IMR-90 (cell line): ENCODE measurements around the gene TMEM127. TPM values are rescaled to one million over a fixed set of nuclear protein-coding genes. Genes with fewer than 3 reads are reported as not detected.

Experiments
- ATAC-seq: fragments of 200-7000 bp; cut with Tn5 transposase; 2 replicates; pipeline ENCODE4 v1.9.1; 2020; ENCODE audit warnings: low read depth, mild to moderate bottlenecking, moderate library complexity
- BruUV-seq: library from RNA; stranded (reverse); fragments of 400-500 nt; replicated peaks from 2 replicates; lab custom pipeline; 2021; lab: Mats Ljungman, UMichigan
- CTCF ChIA-PET: fragments of 300-600 bp; formaldehyde crosslinking; extraction: SDS; loops from one replicate; lab custom pipeline; 2021; ENCODE audit warnings: antibody characterized with exemption; lab: Yijun Ruan, JAX
- POLR2A ChIA-PET: fragments of 300-600 bp; sonication (Branson Sonifier 250); formaldehyde crosslinking; loops from one replicate; lab custom pipeline; 2022; ENCODE audit warnings: antibody characterized with exemption; ENCODE audit not compliant: unreplicated experiment; lab: Charles Lee
- DNase-seq: peaks from one replicate; pipeline ENCODE4 v3.0.0; 2013
- H2AFZ ChIP-seq: replicated peaks from 2 replicates; pipeline ENCODE3; 2013; ENCODE audit warnings: low read length, mild to moderate bottlenecking; ENCODE audit not compliant: poor library complexity
- H2AK5ac ChIP-seq: 2 replicates; pipeline ENCODE4 v1.6.1; 2013; ENCODE audit warnings: low read depth, low read length, inconsistent platforms
- H2AK9ac ChIP-seq: replicated peaks from 2 replicates; pipeline ENCODE3; 2013; ENCODE audit warnings: mild to moderate bottlenecking, low read depth, low read length, moderate library complexity; ENCODE audit not compliant: poor library complexity
- H2BK120ac ChIP-seq: 2 replicates; pipeline ENCODE4 v1.6.1; 2013; ENCODE audit warnings: low read depth, low read length, inconsistent platforms
- H2BK15ac ChIP-seq: 3 replicates; pipeline ENCODE4 v1.6.1; 2013; ENCODE audit warnings: low read depth, low read length, inconsistent platforms
- H2BK20ac ChIP-seq: 2 replicates; pipeline ENCODE4 v1.6.1; 2013; ENCODE audit warnings: low read depth, mild to moderate bottlenecking, inconsistent platforms, low read length, moderate library complexity
- H2BK5ac ChIP-seq: 2 replicates; pipeline ENCODE4 v1.6.1; 2013; ENCODE audit warnings: mild to moderate bottlenecking, low read depth, low read length, inconsistent platforms; ENCODE audit not compliant: poor library complexity, severe bottlenecking
- H3K14ac ChIP-seq: replicated peaks from 2 replicates; pipeline ENCODE4 v1.6.1; 2013; ENCODE audit warnings: low read depth, low read length, inconsistent platforms
- H3K18ac ChIP-seq: 2 replicates; pipeline ENCODE4 v1.6.1; 2013; ENCODE audit warnings: low read depth, low read length, control low read depth
- H3K23ac ChIP-seq: 2 replicates; pipeline ENCODE4 v1.6.1; 2013; ENCODE audit warnings: low read depth, low read length, inconsistent platforms
- H3K27ac ChIP-seq: 2 replicates; pipeline ENCODE4 v1.5.1; 2013; ENCODE audit warnings: mild to moderate bottlenecking, control low read depth, low read length; ENCODE audit not compliant: insufficient read depth
- H3K27me3 ChIP-seq: 2 replicates; pipeline ENCODE4 v1.6.1; 2013; ENCODE audit warnings: low read length; ENCODE audit not compliant: control insufficient read depth, insufficient read depth
- H3K36me3 ChIP-seq: 2 replicates; pipeline ENCODE4 v1.6.1; 2013; ENCODE audit warnings: low read length, mixed read lengths; ENCODE audit not compliant: control insufficient read depth, insufficient read depth
- H3K4ac ChIP-seq: 2 replicates; pipeline ENCODE4 v1.6.1; 2013; ENCODE audit warnings: low read depth, low read length, inconsistent platforms
- H3K4me1 ChIP-seq: 2 replicates; pipeline ENCODE4 v1.6.1; 2013; ENCODE audit warnings: low read length, mixed read lengths; ENCODE audit not compliant: control insufficient read depth, insufficient read depth
- H3K4me2 ChIP-seq: 2 replicates; pipeline ENCODE4 v1.6.1; 2013; ENCODE audit warnings: low read depth, mild to moderate bottlenecking, control low read depth, low read length, moderate library complexity
- H3K4me3 ChIP-seq: 2 replicates; pipeline ENCODE4 v1.5.1; 2013; ENCODE audit warnings: low read depth, mild to moderate bottlenecking, control low read depth, low read length, moderate library complexity; ENCODE audit not compliant: insufficient read depth
- H3K56ac ChIP-seq: 2 replicates; pipeline ENCODE4 v1.6.1; 2013; ENCODE audit warnings: low read length, inconsistent platforms; ENCODE audit not compliant: insufficient read depth; ENCODE audit errors: extremely low read depth
- H3K79me1 ChIP-seq, 2 experiments: 2 replicates each; pipeline ENCODE4 v1.6.1; 2013; ENCODE audit warnings: low read length in 2 of 2, inconsistent platforms in 1 of 2, low read depth in 1 of 2
- H3K9ac ChIP-seq: 2 replicates; pipeline ENCODE4 v1.6.1; 2013; ENCODE audit warnings: low read depth, low read length, control low read depth
- H3K9me1 ChIP-seq: 2 replicates; pipeline ENCODE4 v1.6.1; 2013; ENCODE audit warnings: low read length, inconsistent platforms; ENCODE audit not compliant: insufficient read depth
- H3K9me3 ChIP-seq: 2 replicates; pipeline ENCODE4 v1.6.1; 2013; ENCODE audit warnings: low read length; ENCODE audit not compliant: control insufficient read depth, insufficient read depth
- H4K20me1 ChIP-seq: 2 replicates; pipeline ENCODE4 v1.6.1; 2013; ENCODE audit warnings: low read length, inconsistent platforms; ENCODE audit not compliant: insufficient read depth
- H4K5ac ChIP-seq: 2 replicates; pipeline ENCODE4 v1.6.1; 2013; ENCODE audit warnings: mild to moderate bottlenecking, low read depth, low read length, control low read depth
- H4K8ac ChIP-seq, 2 experiments: 2 replicates each; pipeline ENCODE4 v1.6.1; 2013; ENCODE audit warnings: low read depth in 2 of 2, low read length in 2 of 2, control low read depth in 1 of 2, inconsistent platforms in 1 of 2
- H4K91ac ChIP-seq: 2 replicates; pipeline ENCODE4 v1.6.1; 2013; ENCODE audit warnings: low read depth, low read length, inconsistent platforms; ENCODE audit not compliant: insufficient read depth
- CHD1 ChIP-seq: IDR thresholded peaks from 2 replicates; pipeline ENCODE4 v1.6.1; 2012; ENCODE audit warnings: low read depth, low read length, improper control_type of control experiment
- NFE2L2 ChIP-seq: fragments of 150-350 bp; IDR thresholded peaks from 2 replicates; pipeline ENCODE4 v1.6.1; 2016; ENCODE audit warnings: low read depth, mild to moderate bottlenecking, low read length
- RCOR1 ChIP-seq: IDR thresholded peaks from 2 replicates; pipeline ENCODE4 v1.6.1; 2012; ENCODE audit warnings: mild to moderate bottlenecking, low read length, improper control_type of control experiment; ENCODE audit not compliant: insufficient replicate concordance
- RFX5 ChIP-seq: IDR thresholded peaks from 2 replicates; pipeline ENCODE4 v1.8.0; 2012; ENCODE audit warnings: low read depth, mild to moderate bottlenecking, low read length, moderate library complexity
- USF2 ChIP-seq: fragments of 150-350 bp; IDR thresholded peaks from 2 replicates; pipeline ENCODE4 v1.6.1; 2017; ENCODE audit warnings: mild to moderate bottlenecking, antibody characterized with exemption, low read length, low read depth
- WGBS, 2 experiments: methylation state at CpG; one replicate each; pipeline versions ENCODE4 v1.1.5 to v1.1.7; 2013; ENCODE audit warnings: missing lambda C conversion rate in 2 of 2; ENCODE audit not compliant: insufficient read length in 1 of 2; ENCODE audit errors: extremely low coverage in 2 of 2; 5-methylcytosine and 5-hydroxymethylcytosine counted together
- dilution Hi-C: fragments of 300-500 bp; cut with HindIII; formaldehyde crosslinking; loops from one replicate; pipeline ENCODE4 v1.14.3; 2018; ENCODE audit warnings: low sequenced_read_pairs; ENCODE audit not compliant: unreplicated experiment
- in situ Hi-C: fragments of 300-500 bp; cut with MboI; formaldehyde crosslinking; loops from 3 replicates; pipeline ENCODE4 v1.14.3; 2019; ENCODE audit warnings: low sequenced_read_pairs, inconsistent platforms, mixed read lengths
- intact Hi-C: fragments of 100-400 bp; cut with micrococcal nuclease; formaldehyde crosslinking; loops from 2 replicates; pipeline ENCODE4 v1.10.0; 2022
- polyA plus RNA-seq, 3 experiments: library from polyadenylated mRNA; depleted of rRNA; stranded (reverse); fragments of >200 nt; gene quantifications; 2 replicates each; pipeline ENCODE4 v1.2.3, GENCODE V29; 2012; ENCODE audit warnings: low replicate concordance in 1 of 3
- total RNA-seq: library from RNA; depleted of rRNA; stranded (reverse); fragments of >200 nt; gene quantifications from 2 replicates; pipeline ENCODE4 v1.2.3, GENCODE V29; 2012

The TMEM127 gene
- total and polyA plus RNA-seq, 2 of the 4 experiments (the other 2 are of a cell fraction), result 35.7 to 47.6 TPM

DNA sequence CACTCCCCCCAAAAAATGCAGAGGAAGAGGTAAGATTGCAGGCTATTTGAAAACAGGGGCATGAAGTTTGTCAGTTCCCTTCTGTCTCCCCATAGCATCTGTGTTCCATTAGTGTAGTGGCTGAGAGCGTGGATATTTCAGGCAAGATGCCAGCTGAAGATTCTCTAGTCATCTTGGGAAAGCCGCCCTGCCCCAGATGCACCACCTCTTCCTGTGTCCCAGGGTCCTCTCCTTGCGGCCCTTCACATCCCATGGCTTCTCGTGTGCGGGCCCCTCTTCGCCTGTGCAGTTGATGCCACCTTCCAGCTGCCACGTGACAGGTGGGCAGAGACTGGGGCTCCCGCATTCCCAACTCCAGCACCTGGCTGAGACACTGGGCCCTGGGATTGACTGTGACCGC, 16.1 kb downstream of the TMEM127 start:
- peak overlapping the region; percentile 68 for H2AK9ac ChIP-seq
- H3K79me1 ChIP-seq, result peaks cover 7 to 23% of the 10 kb centered on the region in 2 experiments; a peak in 3 of 4 replicates
- H4K8ac ChIP-seq, result peak overlapping the region in 1 of 2 experiments; percentile 35; a peak in 1 of 4 replicates
- no TSS peak for BruUV-seq
- no peak overlapping the region for H2BK5ac ChIP-seq
- intact Hi-C loops, result no loop called here
- DNase-seq, result peak; percentile 64
- H3K4me2 ChIP-seq, result no peak overlapping the region
- H4K20me1 ChIP-seq, result peaks cover 7% of the 10 kb centered on the region
- H3K4me3 ChIP-seq, result no peak overlapping the region
- no peak overlapping the region for H3K14ac ChIP-seq
- no peak overlapping the region for H3K56ac ChIP-seq
- peaks cover 2% of the 10 kb centered on the region; the same call in 1 of the 2 replicates for H3K9me3 ChIP-seq
- no peak overlapping the region for H3K9ac ChIP-seq
- H3K9me1 ChIP-seq, result peaks cover 29% of the 10 kb centered on the region
- 92% methylated on average over 2 of the region's 9 CpGs; no CpG with 5 or more reads in 1 of the 2 experiments for WGBS, 2 experiments
- peaks cover 28% of the 10 kb centered on the region for H3K36me3 ChIP-seq
- peak overlapping the region; percentile 16 for H2AFZ ChIP-seq
- no peak for ATAC-seq
- no peak overlapping the region for H2BK15ac ChIP-seq
- H3K27me3 ChIP-seq, result no peaks in the 10 kb centered on the region
- H3K27ac ChIP-seq, result no peak overlapping the region
- 0 out of 2 replicates have a peak overlapping the region, but pooled peaks have one; percentile 33 for H2AK5ac ChIP-seq
- in situ Hi-C loops, result loop anchor here (25.0 kb wide), 1 partner anchor 237 kb away; no protein-coding TSS in a partner anchor
- dilution Hi-C loops, result no loop called here
- H4K91ac ChIP-seq, result peak overlapping the region; percentile 24; the same call in 1 of the 2 replicates
- peaks cover 11% of the 10 kb centered on the region for H3K4me1 ChIP-seq
- no peak overlapping the region for H2BK120ac ChIP-seq
- no peak overlapping the region for H2BK20ac ChIP-seq
- H3K23ac ChIP-seq, result no peak overlapping the region
- no peak for TF ChIP-seq RFX5
- no peak for TF ChIP-seq NFE2L2
- no peak for TF ChIP-seq USF2
- TF ChIP-seq RCOR1, result no peak
- no peak for TF ChIP-seq CHD1
- ChIA-PET POLR2A (no interaction called here), CTCF (no interaction called here)
- H3K18ac ChIP-seq, result no peak overlapping the region
- no peak overlapping the region for H4K5ac ChIP-seq
- no peak overlapping the region for H3K4ac ChIP-seq
